H1 (cell line): ENCODE measurements around the gene OSM. TPM values are rescaled to one million over a fixed set of nuclear protein-coding genes. Genes with fewer than 3 reads are reported as not detected.

ENCODE experiments used
- CTCF ChIA-PET: fragments of 300-600 bp; sonication (Branson Sonifier 250); formaldehyde crosslinking; loops from one replicate; lab custom pipeline; 2021; ENCODE audit not compliant: partially characterized antibody; lab: Charles Lee
- POLR2A ChIA-PET: fragments of 300-600 bp; sonication (Branson Sonifier 250); formaldehyde crosslinking; loops from one replicate; lab custom pipeline; 2021; ENCODE audit warnings: inconsistent platforms; ENCODE audit not compliant: partially characterized antibody; lab: Charles Lee
- DNase-seq, 2 experiments: peaks; one replicate each; pipeline versions ENCODE4 v3.0.0 to v3.0.0-alpha.2; 2010 to 2022; ENCODE audit warnings: low spot score in 2 of 2, low read depth in 1 of 2, mixed read lengths in 1 of 2
- FAIRE-seq: peaks from 2 replicates; lab custom pipeline; 2011; peaks lifted over from hg19 to GRCh38; lab: Jason Lieb, UNC
- H2AFZ ChIP-seq: 2 replicates; pipeline ENCODE4 v1.8.1; 2012; ENCODE audit warnings: low read length, inconsistent platforms
- H2AK5ac ChIP-seq: 2 replicates; pipeline ENCODE4 v1.6.1; 2013; ENCODE audit warnings: low read depth, low read length
- H2BK120ac ChIP-seq: replicated peaks from 2 replicates; pipeline ENCODE3; 2013; ENCODE audit warnings: low read depth, low read length, inconsistent platforms
- H2BK12ac ChIP-seq: 2 replicates; pipeline ENCODE4 v1.6.1; 2013; ENCODE audit warnings: low read depth, low read length
- H2BK15ac ChIP-seq: 2 replicates; pipeline ENCODE4 v1.6.1; 2013; ENCODE audit warnings: low read length
- H2BK20ac ChIP-seq: 2 replicates; pipeline ENCODE4 v1.6.1; 2013; ENCODE audit warnings: low read length
- H2BK5ac ChIP-seq: 2 replicates; pipeline ENCODE4 v1.6.1; 2013; ENCODE audit warnings: low read depth, low read length
- H3K14ac ChIP-seq: 2 replicates; pipeline ENCODE4 v1.6.1; 2013; ENCODE audit warnings: inconsistent platforms; ENCODE audit not compliant: insufficient read length
- H3K18ac ChIP-seq: 2 replicates; pipeline ENCODE4 v1.6.1; 2013; ENCODE audit warnings: low read length; ENCODE audit errors: extremely low read depth
- H3K23ac ChIP-seq: 2 replicates; pipeline ENCODE4 v1.6.1; 2013; ENCODE audit warnings: inconsistent platforms; ENCODE audit not compliant: insufficient read length
- H3K23me2 ChIP-seq: 2 replicates; pipeline ENCODE4 v1.6.1; 2013; ENCODE audit warnings: low read depth, low read length
- H3K27ac ChIP-seq: 2 replicates; pipeline ENCODE4 v1.6.1; 2011; ENCODE audit warnings: low read depth, low read length, inconsistent platforms
- H3K27me3 ChIP-seq, 4 experiments: replicated peaks in 1 of 4; 1 replicate in 1 of 4; 2 replicates in 3 of 4; pipeline versions ENCODE4 v1.6.1 to v1.8.1; 2011 to 2013; ENCODE audit warnings: low read length in 3 of 4, mild to moderate bottlenecking in 3 of 4, inconsistent platforms in 2 of 4, mixed read lengths in 2 of 4, moderate library complexity in 1 of 4; ENCODE audit not compliant: control insufficient read depth in 3 of 4, insufficient read depth in 3 of 4; ENCODE audit errors: extremely low read depth in 1 of 4
- H3K36me3 ChIP-seq, 4 experiments: 2 replicates each; pipeline versions ENCODE4 v1.6.1 to v1.8.1; 2011 to 2013; ENCODE audit warnings: mild to moderate bottlenecking in 4 of 4, low read length in 3 of 4, moderate library complexity in 2 of 4, control low read depth in 1 of 4, inconsistent platforms in 1 of 4; ENCODE audit not compliant: insufficient read depth in 4 of 4, control insufficient read depth in 2 of 4
- H3K4ac ChIP-seq: replicated peaks from 2 replicates; pipeline ENCODE3; 2013; ENCODE audit warnings: low read length, low read depth, mixed read lengths, inconsistent platforms; ENCODE audit not compliant: insufficient read length
- H3K4me1 ChIP-seq, 4 experiments: replicated peaks in 1 of 4; 1 replicate in 1 of 4; 2 replicates in 3 of 4; pipeline versions ENCODE4 v1.6.1 to v1.8.1; 2011 to 2013; ENCODE audit warnings: low read length in 3 of 4, inconsistent platforms in 2 of 4, mixed read lengths in 1 of 4; ENCODE audit not compliant: insufficient read depth in 4 of 4, control insufficient read depth in 3 of 4
- H3K4me2 ChIP-seq, 2 experiments: 2 replicates each; pipeline versions ENCODE4 v1.6.1 to v1.8.1; 2011 to 2013; ENCODE audit warnings: low read depth in 2 of 2, low read length in 2 of 2, control low read depth in 1 of 2, inconsistent platforms in 1 of 2, mild to moderate bottlenecking in 1 of 2; ENCODE audit not compliant: insufficient read depth in 1 of 2
- H3K4me3 ChIP-seq, 4 experiments: fragments of 200-600, 300-600 bp in 1 of 4; sonication (generic), shearing (Covaris generic), sonication (Bioruptor Twin) in 1 of 4; 2 replicates each; pipeline versions ENCODE4 v1.5.1 to v1.8.1; 2011 to 2016; ENCODE audit warnings: low read length in 4 of 4, low read depth in 3 of 4, control low read depth in 2 of 4, inconsistent platforms in 2 of 4, mild to moderate bottlenecking in 2 of 4, mixed read lengths in 1 of 4, moderate library complexity in 1 of 4; ENCODE audit not compliant: insufficient read depth in 2 of 4; ENCODE audit errors: extremely low read depth in 1 of 4
- H3K56ac ChIP-seq: replicated peaks from 2 replicates; pipeline ENCODE3; 2013; ENCODE audit warnings: low read depth, mild to moderate bottlenecking, mixed read lengths, low read length, inconsistent platforms; ENCODE audit not compliant: insufficient read length
- H3K79me1 ChIP-seq: 2 replicates; pipeline ENCODE4 v1.6.1; 2013; ENCODE audit warnings: low read depth, low read length, control low read depth
- H3K79me2 ChIP-seq, 2 experiments: 2 replicates each; pipeline versions ENCODE4 v1.6.1 to v1.8.1; 2012 to 2013; ENCODE audit warnings: low read length in 2 of 2, mild to moderate bottlenecking in 2 of 2, inconsistent platforms in 1 of 2; ENCODE audit not compliant: insufficient read depth in 2 of 2, control insufficient read depth in 1 of 2
- H3K9ac ChIP-seq, 4 experiments: replicated peaks in 1 of 4; 1 replicate in 1 of 4; 2 replicates in 3 of 4; pipeline versions ENCODE4 v1.6.1 to v1.8.1; 2011 to 2013; ENCODE audit warnings: low read depth in 3 of 4, low read length in 3 of 4, control low read depth in 2 of 4, mild to moderate bottlenecking in 2 of 4, moderate library complexity in 2 of 4, inconsistent platforms in 1 of 4; ENCODE audit errors: extremely low read depth in 1 of 4
- H3K9me3 ChIP-seq, 2 experiments: 2 replicates each; pipeline versions ENCODE4 v1.6.1 to v1.8.1; 2012 to 2013; ENCODE audit warnings: mild to moderate bottlenecking in 2 of 2, moderate library complexity in 2 of 2, control low read depth in 1 of 2, inconsistent platforms in 1 of 2, low read depth in 1 of 2, low read length in 1 of 2, mixed read lengths in 1 of 2; ENCODE audit not compliant: insufficient read depth in 2 of 2
- H4K20me1 ChIP-seq, 2 experiments: replicated peaks in 1 of 2; 2 replicates each; pipeline versions ENCODE3 to v1.8.1; 2011 to 2013; ENCODE audit warnings: inconsistent platforms in 2 of 2, low read length in 2 of 2, mild to moderate bottlenecking in 1 of 2; ENCODE audit not compliant: insufficient read depth in 2 of 2, control insufficient read depth in 1 of 2
- H4K5ac ChIP-seq: 2 replicates; pipeline ENCODE4 v1.6.1; 2013; ENCODE audit warnings: low read length, low read depth, mixed read lengths, inconsistent platforms; ENCODE audit not compliant: insufficient read length
- H4K8ac ChIP-seq: 2 replicates; pipeline ENCODE4 v1.8.0; 2013; ENCODE audit warnings: mild to moderate bottlenecking, moderate library complexity, low read length, inconsistent platforms; ENCODE audit not compliant: insufficient read depth; ENCODE audit errors: extremely low read depth
- H4K91ac ChIP-seq: replicated peaks from 2 replicates; pipeline ENCODE3; 2013; ENCODE audit warnings: low read length, mixed read lengths, inconsistent platforms; ENCODE audit not compliant: insufficient read length
- CHD1 ChIP-seq: IDR thresholded peaks from 2 replicates; pipeline ENCODE4 v1.6.1; 2012; ENCODE audit warnings: low read depth, low read length, improper control_type of control experiment
- E2F6 ChIP-seq: IDR thresholded peaks from 2 replicates; pipeline ENCODE4 v1.6.1; 2012; ENCODE audit warnings: inconsistent platforms
- EP300 ChIP-seq, 2 experiments: IDR thresholded peaks; 1 replicate in 1 of 2; 2 replicates in 1 of 2; pipeline ENCODE4 v1.6.1; 2011 to 2012; ENCODE audit warnings: low read depth in 2 of 2, low read length in 2 of 2, mild to moderate bottlenecking in 2 of 2, borderline replicate concordance in 1 of 2, inconsistent platforms in 1 of 2, moderate library complexity in 1 of 2
- EZH2 ChIP-seq: fragments of 200-600 bp; sonication (generic); IDR thresholded peaks from 2 replicates; pipeline ENCODE4 v1.7.1; 2012; ENCODE audit warnings: low read depth, mild to moderate bottlenecking, moderate library complexity, low read length, inconsistent platforms; ENCODE audit not compliant: severe bottlenecking
- FOSL1 ChIP-seq: IDR thresholded peaks from 2 replicates; pipeline ENCODE4 v1.6.1; 2011; ENCODE audit warnings: mild to moderate bottlenecking, low read depth, low read length, moderate library complexity; ENCODE audit not compliant: insufficient read depth
- HDAC6 ChIP-seq: IDR thresholded peaks from one replicate; pipeline ENCODE4 v1.7.1; 2012; ENCODE audit warnings: low read depth, mild to moderate bottlenecking, inconsistent platforms, low read length, moderate library complexity
- POU5F1 ChIP-seq: IDR thresholded peaks from 2 replicates; pipeline ENCODE4 v1.6.1; 2011; ENCODE audit warnings: low read depth, mild to moderate bottlenecking, low read length, moderate library complexity
- RFX5 ChIP-seq: IDR thresholded peaks from 2 replicates; pipeline ENCODE4 v1.6.1; 2011; ENCODE audit warnings: low read depth, low read length, improper control_type of control experiment, borderline replicate concordance
- SP2 ChIP-seq: IDR thresholded peaks from 2 replicates; pipeline ENCODE4 v1.6.1; 2012; ENCODE audit warnings: mild to moderate bottlenecking, low read length, inconsistent platforms
- SP4 ChIP-seq: IDR thresholded peaks from 2 replicates; pipeline ENCODE4 v1.6.1; 2012; ENCODE audit warnings: low read length, inconsistent platforms
- TAF1 ChIP-seq: IDR thresholded peaks from 2 replicates; pipeline ENCODE4 v1.6.1; 2011; ENCODE audit warnings: mild to moderate bottlenecking, low read depth, low read length
- WGBS, 2 experiments: shearing (Covaris generic) in 1 of 2; methylation state at CpG; one replicate each; pipeline versions ENCODE4 v1.1.6 to v1.1.7; 2013 to 2015; ENCODE audit warnings: low lambda C conversion rate in 2 of 2, mixed read lengths in 2 of 2, inconsistent platforms in 1 of 2, low coverage in 1 of 2, missing lambda C conversion rate in 1 of 2; ENCODE audit not compliant: insufficient replicate concordance in 2 of 2, insufficient coverage in 1 of 2, insufficient read length in 1 of 2; ENCODE audit errors: extremely low coverage in 1 of 2, missing lambda C conversion rate in 1 of 2; 5-methylcytosine and 5-hydroxymethylcytosine counted together
- polyA plus RNA-seq, 7 experiments: library from polyadenylated mRNA; depleted of rRNA in 3 of 7; stranded (reverse) in 5 of 7; unstranded in 2 of 7; fragments of >200 nt in 5 of 7; fragments of 200-250 nt in 2 of 7; gene quantifications; 1 replicate in 5 of 7; 2 replicates in 1 of 7; 4 replicates in 1 of 7; pipeline versions ENCODE4 v1.2.1 to v1.2.3, GENCODE V29; 2011 to 2013; ENCODE audit warnings: missing spikeins in 2 of 7, mixed read lengths in 2 of 7
- total RNA-seq: library from RNA; stranded (reverse); fragmentation: NEBNext Ultra II Directional; extraction: Animal tissue kit (Norgen Biotek cat#: 25700); gene quantifications from 2 replicates; pipeline ENCODE4 v1.2.1, GENCODE V29; 2021

OSM gene
- total and polyA plus RNA-seq, 2 of the 8 experiments (the other 6 are each of a cell fraction or from before 2014, with no cell fraction given), result not detected

- no peak overlapping the region for H3K27ac ChIP-seq
- H3K18ac ChIP-seq, result no peak overlapping the region
- no peak overlapping the region for H3K4me2 ChIP-seq
- no peak overlapping the region for H4K8ac ChIP-seq
- no peak overlapping the region for H2AK5ac ChIP-seq
- CTCF ChIA-PET, result interaction anchor here (1.0 to 2.6 kb wide), 5 partner anchors 11 to 55 kb away, joined by 3 to 12 read pairs (median 4); no protein-coding TSS in a partner anchor
- no peak for FAIRE-seq
- no peaks in the 10 kb centered on the region for H3K9me3 ChIP-seq
- H3K4me1 ChIP-seq, result peaks cover 0 to 1% (median under 1%) of the 10 kb centered on the region in 4 experiments; a peak in 1 of 7 replicates
- TF ChIP-seq EZH2 (no peak), EP300 (IDR thresholded peaks at IDR 0.05; ENCODE audit: borderline replicate concordance in 1 of 2, low read depth in 2 of 2, low read length in 2 of 2) (no peak), CHD1 (no peak), E2F6 (no peak), SP2 (no peak), RFX5 (no peak), HDAC6 (no peak), POU5F1 (no peak), SP4 (no peak), TAF1 (no peak), FOSL1 (no peak)
- H4K91ac ChIP-seq, result no peak overlapping the region
- H3K79me1 ChIP-seq, result no peaks in the 10 kb centered on the region
- no peak overlapping the region for H2BK120ac ChIP-seq
- H3K14ac ChIP-seq, result no peak overlapping the region
- no peak overlapping the region for H3K4me3 ChIP-seq
- no peaks in the 10 kb centered on the region; a peak in 3 of 7 replicates for H3K27me3 ChIP-seq
- H2BK12ac ChIP-seq, result no peak overlapping the region
- DNase-seq, result no peak
- no peak overlapping the region for H3K56ac ChIP-seq
- H3K79me2 ChIP-seq, result no peaks in the 10 kb centered on the region
- no peak overlapping the region for H2AFZ ChIP-seq
- POLR2A ChIA-PET, result no interaction called here
- 96% methylated on average over 8 of the region's 8 CpGs; no CpG with 5 or more reads in 1 of the 2 experiments for WGBS, 2 experiments
- H3K4ac ChIP-seq, result no peak overlapping the region
- no peak overlapping the region for H2BK20ac ChIP-seq
- H2BK15ac ChIP-seq, result no peak overlapping the region
- no peaks in the 10 kb centered on the region for H4K20me1 ChIP-seq
- H4K5ac ChIP-seq, result no peak overlapping the region
- no peak overlapping the region for H2BK5ac ChIP-seq
- H3K23ac ChIP-seq, result no peak overlapping the region
- H3K23me2 ChIP-seq, result no peaks in the 10 kb centered on the region
- no peak overlapping the region for H3K9ac ChIP-seq
- H3K36me3 ChIP-seq, result no peaks in the 10 kb centered on the region
Measured at GRCh38 chr22:30268331-30268730, 1.7 kb upstream of the OSM start.
